Vagina (tissue), 2 donors: ENCODE data around the gene NOP14. TPM values are rescaled to one million over a fixed set of nuclear protein-coding genes. Genes with fewer than 3 reads are reported as not detected.

ENCODE experiments used
- DNase-seq, 2 donors: peaks; one replicate each; pipeline ENCODE4 v3.0.0-alpha.2; 2017; ENCODE audit errors: extremely low spot score in 2 of 2
- H3K27ac ChIP-seq: fragments of 200-600 bp; sonication (generic); one replicate; pipeline ENCODE4 v1.5.1; 2019
- H3K27me3 ChIP-seq: fragments of 200-600 bp; sonication (generic); one replicate; pipeline ENCODE4 v1.5.1; 2019
- H3K36me3 ChIP-seq, 2 donors: fragments of 200-600 bp; sonication (generic); one replicate each; pipeline ENCODE4 v1.5.1; 2017 to 2019
- H3K4me1 ChIP-seq: fragments of 200-600 bp; sonication (generic); one replicate; pipeline ENCODE4 v1.5.1; 2019
- H3K4me3 ChIP-seq, 2 donors: fragments of 200-600 bp; sonication (generic); 1 replicate in 1 of 2; 2 replicates in 1 of 2; pipeline ENCODE4 v1.5.1; 2016 to 2019
- H3K9me3 ChIP-seq: fragments of 200-600 bp; sonication (generic); one replicate; pipeline ENCODE4 v1.5.1; 2019
- CTCF ChIP-seq, 3 experiments: fragments of 450-650 bp in 2 of 3; fragments of 200-600 bp in 1 of 3; sonication (generic) in 1 of 3; IDR thresholded peaks; one replicate each; pipeline ENCODE4 v1.5.1; 2017 to 2019; ENCODE audit warnings: antibody characterized with exemption in 3 of 3, mild to moderate bottlenecking in 2 of 3, moderate library complexity in 2 of 3
- POLR2A ChIP-seq, 2 donors: fragments of 450-650 bp; IDR thresholded peaks; one replicate each; pipeline ENCODE4 v1.6.1; 2017; ENCODE audit warnings: antibody characterized with exemption in 2 of 2, mild to moderate bottlenecking in 2 of 2, moderate library complexity in 2 of 2
- POLR2AphosphoS5 ChIP-seq, 2 donors: sonication (generic); formaldehyde crosslinking; IDR thresholded peaks; one replicate each; pipeline ENCODE4 v1.9.0; 2017; ENCODE audit warnings: antibody characterized with exemption in 2 of 2, mild to moderate bottlenecking in 2 of 2, low read depth in 1 of 2; ENCODE audit not compliant: insufficient read depth in 1 of 2
- intact Hi-C: fragments of 100-400 bp; cut with DNase I; formaldehyde crosslinking; loops from one replicate; pipeline ENCODE4 v1.15.1; 2023
- total RNA-seq: library from RNA; depleted of rRNA; stranded (reverse); fragments of >200 nt; gene quantifications from one replicate; pipeline ENCODE4 v1.2.3, GENCODE V29; 2016

The NOP14 gene
- total RNA-seq, 1 donor from 2014 or later: 18.9 TPM

GRCh38 chr4:2942037-2942531 lies 21.1 kb downstream of the NOP14 start:
- no peak overlapping the region for H3K27ac ChIP-seq
- no peaks in the 10 kb centered on the region for H3K27me3 ChIP-seq
- intact Hi-C loops: no loop called here
- H3K4me1 ChIP-seq: peaks cover 7% of the 10 kb centered on the region
- H3K9me3 ChIP-seq: no peaks in the 10 kb centered on the region
- H3K4me3 ChIP-seq: no peak overlapping the region
- DNase-seq: peak in 1 of 2 donors; percentile 70
- H3K36me3 ChIP-seq: peaks cover 0 to 88% of the 10 kb centered on the region in 2 donors
- TF ChIP-seq POLR2A (IDR thresholded peaks at IDR 0.05) (no peak), CTCF (IDR thresholded peaks at IDR 0.05) (no peak), POLR2AphosphoS5 (IDR thresholded peaks at IDR 0.05; ENCODE audit: insufficient read depth in 1 of 2, low read depth in 1 of 2) (no peak)

GRCh38 chr4:2941138-2942036 lies 21.8 kb downstream of the NOP14 start:
- no peaks in the 10 kb centered on the region for H3K27me3 ChIP-seq
- DNase-seq: peak in 1 of 2 donors; percentile 77
- H3K4me1 ChIP-seq: peaks cover 14% of the 10 kb centered on the region
- no peak overlapping the region for H3K4me3 ChIP-seq
- no peaks in the 10 kb centered on the region for H3K9me3 ChIP-seq
- no peak overlapping the region for H3K27ac ChIP-seq
- TF ChIP-seq POLR2A (IDR thresholded peaks at IDR 0.05): no peak
- no peak for TF ChIP-seq POLR2AphosphoS5 (IDR thresholded peaks at IDR 0.05; ENCODE audit: insufficient read depth in 1 of 2, low read depth in 1 of 2)
- TF ChIP-seq CTCF (IDR thresholded peaks at IDR 0.05): no peak
- intact Hi-C loops: no loop called here
- H3K36me3 ChIP-seq: peaks cover 0 to 81% of the 10 kb centered on the region in 2 donors

GRCh38 chr4:2940267-2941137 lies 22.7 kb downstream of the NOP14 start:
- H3K9me3 ChIP-seq: no peaks in the 10 kb centered on the region
- no peak overlapping the region for H3K4me3 ChIP-seq
- peaks cover 23% of the 10 kb centered on the region for H3K4me1 ChIP-seq
- no peak overlapping the region for H3K27ac ChIP-seq
- TF ChIP-seq CTCF (IDR thresholded peaks at IDR 0.05): no peak
- no peak for TF ChIP-seq POLR2AphosphoS5 (IDR thresholded peaks at IDR 0.05; ENCODE audit: insufficient read depth in 1 of 2, low read depth in 1 of 2)
- TF ChIP-seq POLR2A (IDR thresholded peaks at IDR 0.05): no peak
- no peaks in the 10 kb centered on the region for H3K27me3 ChIP-seq
- intact Hi-C loops: no loop called here
- peak in 1 of 2 donors; percentile 83 for DNase-seq
- H3K36me3 ChIP-seq: peaks cover 0 to 77% of the 10 kb centered on the region in 2 donors

GRCh38 chr4:2939383-2940243 lies 23.6 kb downstream of the NOP14 start:
- peak in 1 of 2 donors; percentile 86 for DNase-seq
- H3K36me3 ChIP-seq: peaks cover 0 to 68% of the 10 kb centered on the region in 2 donors
- no peaks in the 10 kb centered on the region for H3K27me3 ChIP-seq
- peaks cover 28% of the 10 kb centered on the region for H3K4me1 ChIP-seq
- no peaks in the 10 kb centered on the region for H3K9me3 ChIP-seq
- TF ChIP-seq POLR2AphosphoS5 (IDR thresholded peaks at IDR 0.05; ENCODE audit: insufficient read depth in 1 of 2, low read depth in 1 of 2) (no peak), CTCF (IDR thresholded peaks at IDR 0.05) (no peak)
- H3K4me3 ChIP-seq: no peak overlapping the region
- H3K27ac ChIP-seq: no peak overlapping the region
- intact Hi-C loops: loop anchor here (10.0 kb wide), 1 partner anchor 185 kb away; the partner anchor contains the start of gene TNIP2
